HL-60 (cell line): Measurements from ENCODE around the gene LUZP1.

Source experiments
- DNase-seq, 2 experiments: peaks; one replicate each; pipeline ENCODE4 v3.0.0-alpha.2; 2010 to 2020; ENCODE audit warnings: low read depth in 1 of 2, low spot score in 1 of 2
- H3K27ac ChIP-seq: fragments of 250-450 bp; sonication (Bioruptor Pico); replicated peaks from 2 replicates; pipeline ENCODE4 v1.5.1; 2020; ENCODE audit warnings: mild to moderate bottlenecking, moderate library complexity
- H3K27me3 ChIP-seq: fragments of 250-450 bp; sonication (Bioruptor Pico); 2 replicates; pipeline ENCODE4 v1.5.1; 2021; ENCODE audit warnings: mild to moderate bottlenecking, moderate library complexity; ENCODE audit not compliant: insufficient read depth, poor library complexity, severe bottlenecking
- H3K4me3 ChIP-seq: replicated peaks from 2 replicates; pipeline ENCODE4 v1.5.1; 2011; ENCODE audit warnings: mild to moderate bottlenecking, control low read depth, low read length; ENCODE audit not compliant: insufficient read depth
- GABPA ChIP-seq: IDR thresholded peaks from 2 replicates; pipeline ENCODE4 v1.6.1; 2012; ENCODE audit warnings: low read depth
- POLR2AphosphoS5 ChIP-seq: IDR thresholded peaks from 2 replicates; pipeline ENCODE4 v1.6.1; 2012; ENCODE audit warnings: low read depth
- SPI1 ChIP-seq: IDR thresholded peaks from 2 replicates; pipeline ENCODE4 v1.6.1; 2012; ENCODE audit warnings: low read depth, mild to moderate bottlenecking, borderline replicate concordance
- TF ChIP-seq, protein P1 (sequence below): IDR thresholded peaks from one replicate; pipeline ENCODE4 v1.5.1; 2011; ENCODE audit warnings: low read length, control low read depth, inconsistent platforms; ENCODE audit not compliant: insufficient read depth
- TF ChIP-seq, protein P2 (sequence below): IDR thresholded peaks from 2 replicates; pipeline ENCODE4 v1.6.1; 2012; ENCODE audit warnings: low read depth; ENCODE audit not compliant: insufficient replicate concordance

LUZP1 gene

DNA sequence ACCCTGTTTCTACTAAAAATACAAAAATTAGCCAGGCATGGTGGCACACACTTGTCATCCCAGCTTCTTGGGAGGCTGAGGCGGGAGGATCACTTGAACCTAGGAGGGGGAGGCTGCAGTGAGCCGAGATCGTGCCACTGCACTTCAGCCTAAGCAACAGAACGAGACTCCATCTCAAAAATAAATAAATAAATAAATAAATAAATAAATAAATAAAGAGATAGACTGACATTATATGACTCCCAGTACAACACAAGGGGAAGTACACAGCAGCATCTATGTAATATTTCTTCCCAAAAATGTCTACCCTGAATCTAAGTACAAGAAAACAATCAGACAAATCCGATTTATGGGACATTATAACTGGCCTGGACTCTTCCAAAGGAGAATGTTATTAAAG, 35.1 kb downstream of the LUZP1 start:
- no peaks in the 10 kb centered on the region for H3K27me3 ChIP-seq
- DNase-seq: no peak
- no peak overlapping the region for H3K4me3 ChIP-seq
- TF ChIP-seq, protein P1, sequence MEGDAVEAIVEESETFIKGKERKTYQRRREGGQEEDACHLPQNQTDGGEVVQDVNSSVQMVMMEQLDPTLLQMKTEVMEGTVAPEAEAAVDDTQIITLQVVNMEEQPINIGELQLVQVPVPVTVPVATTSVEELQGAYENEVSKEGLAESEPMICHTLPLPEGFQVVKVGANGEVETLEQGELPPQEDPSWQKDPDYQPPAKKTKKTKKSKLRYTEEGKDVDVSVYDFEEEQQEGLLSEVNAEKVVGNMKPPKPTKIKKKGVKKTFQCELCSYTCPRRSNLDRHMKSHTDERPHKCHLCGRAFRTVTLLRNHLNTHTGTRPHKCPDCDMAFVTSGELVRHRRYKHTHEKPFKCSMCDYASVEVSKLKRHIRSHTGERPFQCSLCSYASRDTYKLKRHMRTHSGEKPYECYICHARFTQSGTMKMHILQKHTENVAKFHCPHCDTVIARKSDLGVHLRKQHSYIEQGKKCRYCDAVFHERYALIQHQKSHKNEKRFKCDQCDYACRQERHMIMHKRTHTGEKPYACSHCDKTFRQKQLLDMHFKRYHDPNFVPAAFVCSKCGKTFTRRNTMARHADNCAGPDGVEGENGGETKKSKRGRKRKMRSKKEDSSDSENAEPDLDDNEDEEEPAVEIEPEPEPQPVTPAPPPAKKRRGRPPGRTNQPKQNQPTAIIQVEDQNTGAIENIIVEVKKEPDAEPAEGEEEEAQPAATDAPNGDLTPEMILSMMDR: no peak
- no peak for TF ChIP-seq SPI1
- no peak for TF ChIP-seq POLR2AphosphoS5
- TF ChIP-seq GABPA: no peak
- TF ChIP-seq, protein P2, sequence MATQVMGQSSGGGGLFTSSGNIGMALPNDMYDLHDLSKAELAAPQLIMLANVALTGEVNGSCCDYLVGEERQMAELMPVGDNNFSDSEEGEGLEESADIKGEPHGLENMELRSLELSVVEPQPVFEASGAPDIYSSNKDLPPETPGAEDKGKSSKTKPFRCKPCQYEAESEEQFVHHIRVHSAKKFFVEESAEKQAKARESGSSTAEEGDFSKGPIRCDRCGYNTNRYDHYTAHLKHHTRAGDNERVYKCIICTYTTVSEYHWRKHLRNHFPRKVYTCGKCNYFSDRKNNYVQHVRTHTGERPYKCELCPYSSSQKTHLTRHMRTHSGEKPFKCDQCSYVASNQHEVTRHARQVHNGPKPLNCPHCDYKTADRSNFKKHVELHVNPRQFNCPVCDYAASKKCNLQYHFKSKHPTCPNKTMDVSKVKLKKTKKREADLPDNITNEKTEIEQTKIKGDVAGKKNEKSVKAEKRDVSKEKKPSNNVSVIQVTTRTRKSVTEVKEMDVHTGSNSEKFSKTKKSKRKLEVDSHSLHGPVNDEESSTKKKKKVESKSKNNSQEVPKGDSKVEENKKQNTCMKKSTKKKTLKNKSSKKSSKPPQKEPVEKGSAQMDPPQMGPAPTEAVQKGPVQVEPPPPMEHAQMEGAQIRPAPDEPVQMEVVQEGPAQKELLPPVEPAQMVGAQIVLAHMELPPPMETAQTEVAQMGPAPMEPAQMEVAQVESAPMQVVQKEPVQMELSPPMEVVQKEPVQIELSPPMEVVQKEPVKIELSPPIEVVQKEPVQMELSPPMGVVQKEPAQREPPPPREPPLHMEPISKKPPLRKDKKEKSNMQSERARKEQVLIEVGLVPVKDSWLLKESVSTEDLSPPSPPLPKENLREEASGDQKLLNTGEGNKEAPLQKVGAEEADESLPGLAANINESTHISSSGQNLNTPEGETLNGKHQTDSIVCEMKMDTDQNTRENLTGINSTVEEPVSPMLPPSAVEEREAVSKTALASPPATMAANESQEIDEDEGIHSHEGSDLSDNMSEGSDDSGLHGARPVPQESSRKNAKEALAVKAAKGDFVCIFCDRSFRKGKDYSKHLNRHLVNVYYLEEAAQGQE: no peak
- H3K27ac ChIP-seq: no peak overlapping the region

DNA sequence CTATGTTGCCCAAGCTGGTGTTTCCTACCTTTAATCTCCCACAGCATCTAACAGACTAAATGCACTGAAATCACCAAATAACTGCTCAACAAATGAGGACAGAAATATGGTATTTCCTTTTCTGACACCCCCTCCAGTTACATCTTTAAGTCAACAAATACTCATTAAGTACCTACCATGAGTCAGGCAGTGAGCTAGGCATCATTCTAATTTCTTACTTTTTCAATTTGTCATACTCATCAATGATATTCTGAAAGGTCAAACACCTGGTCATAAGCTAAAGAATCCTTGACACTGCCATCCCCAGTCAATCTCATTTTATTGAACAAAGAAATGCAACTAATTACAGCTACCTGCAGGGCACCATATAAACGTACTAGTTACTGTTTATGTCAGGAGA, 36.6 kb downstream of the LUZP1 start:
- DNase-seq: no peak
- no peak overlapping the region for H3K4me3 ChIP-seq
- no peak overlapping the region for H3K27ac ChIP-seq
- TF ChIP-seq GABPA: no peak
- TF ChIP-seq, protein P1: no peak
- TF ChIP-seq, protein P2: no peak
- TF ChIP-seq SPI1: no peak
- TF ChIP-seq POLR2AphosphoS5: no peak
- H3K27me3 ChIP-seq: no peaks in the 10 kb centered on the region

DNA sequence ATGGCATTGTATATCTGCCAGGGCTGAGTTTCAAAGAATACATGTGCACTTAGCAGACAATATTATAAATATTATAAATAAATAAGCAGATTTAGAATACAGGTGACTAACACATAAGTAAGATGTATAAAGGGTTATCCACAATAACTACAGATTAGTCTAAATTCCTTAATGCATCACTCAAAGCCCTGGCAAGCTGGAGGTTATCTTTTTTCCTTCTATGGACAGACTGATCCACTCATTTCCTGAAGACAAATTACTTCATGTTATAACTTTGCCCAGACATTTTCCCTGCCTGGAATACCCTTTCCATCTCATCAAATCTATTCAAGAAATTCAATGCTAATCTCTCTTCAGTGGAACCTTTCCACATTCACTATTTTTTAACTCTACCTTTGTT, 38.8 kb downstream of the LUZP1 start:
- Histone ChIP-seq H3K4me3 (no peak overlapping the region), H3K27ac (no peak overlapping the region), H3K27me3 (no peaks in the 10 kb centered on the region)
- DNase-seq: no peak
- TF ChIP-seq GABPA (no peak), POLR2AphosphoS5 (no peak), SPI1 (no peak)
- TF ChIP-seq, protein P2: no peak
- TF ChIP-seq, protein P1: no peak
